NB4 (cell line): ENCODE data around the gene FBXO28.

ENCODE experiments used
- DNase-seq: peaks from one replicate; pipeline ENCODE4 v3.0.0; 2010; ENCODE audit warnings: low read depth
- H3K4me3 ChIP-seq: one replicate; pipeline ENCODE4 v1.5.1; 2011; ENCODE audit warnings: mild to moderate bottlenecking, low read depth, low read length, moderate library complexity
- MYC ChIP-seq: IDR thresholded peaks from 2 replicates; pipeline ENCODE4 v1.6.1; 2011; ENCODE audit warnings: low read depth, low read length
- POLR2A ChIP-seq: IDR thresholded peaks from 2 replicates; pipeline ENCODE4 v1.6.1; 2011; ENCODE audit warnings: mild to moderate bottlenecking; ENCODE audit not compliant: insufficient read length; ENCODE audit errors: extremely low read depth
- TF ChIP-seq, protein P1 (sequence below): IDR thresholded peaks from one replicate; pipeline ENCODE4 v1.5.1; 2012; ENCODE audit warnings: low read depth, low read length
- TF ChIP-seq, protein P2 (sequence below): IDR thresholded peaks from 2 replicates; pipeline ENCODE4 v1.6.1; 2011; ENCODE audit warnings: low read depth, low read length

Gene FBXO28

DNA sequence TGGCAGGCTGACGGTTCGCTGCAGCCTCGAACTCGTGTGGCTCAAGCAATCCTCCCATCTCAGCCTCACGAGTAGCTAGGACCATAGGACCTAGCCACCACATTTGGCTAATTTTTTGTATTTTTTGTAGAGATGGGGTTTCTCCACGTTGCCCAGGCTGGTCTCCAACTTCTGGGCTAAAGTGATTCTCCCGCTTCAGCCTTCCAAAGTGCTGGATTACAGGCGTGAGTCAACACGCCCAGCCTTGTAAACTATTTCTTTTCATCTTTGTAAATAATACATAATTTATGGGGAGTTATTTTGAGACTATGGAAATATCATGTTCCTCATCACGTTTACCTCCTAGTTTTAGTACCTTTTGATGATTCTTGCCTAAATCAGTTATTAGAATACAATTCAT lies 906 bp upstream of the FBXO28 start:
- no peak for DNase-seq
- TF ChIP-seq, protein P1, sequence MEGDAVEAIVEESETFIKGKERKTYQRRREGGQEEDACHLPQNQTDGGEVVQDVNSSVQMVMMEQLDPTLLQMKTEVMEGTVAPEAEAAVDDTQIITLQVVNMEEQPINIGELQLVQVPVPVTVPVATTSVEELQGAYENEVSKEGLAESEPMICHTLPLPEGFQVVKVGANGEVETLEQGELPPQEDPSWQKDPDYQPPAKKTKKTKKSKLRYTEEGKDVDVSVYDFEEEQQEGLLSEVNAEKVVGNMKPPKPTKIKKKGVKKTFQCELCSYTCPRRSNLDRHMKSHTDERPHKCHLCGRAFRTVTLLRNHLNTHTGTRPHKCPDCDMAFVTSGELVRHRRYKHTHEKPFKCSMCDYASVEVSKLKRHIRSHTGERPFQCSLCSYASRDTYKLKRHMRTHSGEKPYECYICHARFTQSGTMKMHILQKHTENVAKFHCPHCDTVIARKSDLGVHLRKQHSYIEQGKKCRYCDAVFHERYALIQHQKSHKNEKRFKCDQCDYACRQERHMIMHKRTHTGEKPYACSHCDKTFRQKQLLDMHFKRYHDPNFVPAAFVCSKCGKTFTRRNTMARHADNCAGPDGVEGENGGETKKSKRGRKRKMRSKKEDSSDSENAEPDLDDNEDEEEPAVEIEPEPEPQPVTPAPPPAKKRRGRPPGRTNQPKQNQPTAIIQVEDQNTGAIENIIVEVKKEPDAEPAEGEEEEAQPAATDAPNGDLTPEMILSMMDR, result no peak
- TF ChIP-seq POLR2A (no peak), MYC (no peak)
- TF ChIP-seq, protein P2, sequence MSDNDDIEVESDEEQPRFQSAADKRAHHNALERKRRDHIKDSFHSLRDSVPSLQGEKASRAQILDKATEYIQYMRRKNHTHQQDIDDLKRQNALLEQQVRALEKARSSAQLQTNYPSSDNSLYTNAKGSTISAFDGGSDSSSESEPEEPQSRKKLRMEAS, result no peak
- peak overlapping the region; percentile 78 for H3K4me3 ChIP-seq

DNA sequence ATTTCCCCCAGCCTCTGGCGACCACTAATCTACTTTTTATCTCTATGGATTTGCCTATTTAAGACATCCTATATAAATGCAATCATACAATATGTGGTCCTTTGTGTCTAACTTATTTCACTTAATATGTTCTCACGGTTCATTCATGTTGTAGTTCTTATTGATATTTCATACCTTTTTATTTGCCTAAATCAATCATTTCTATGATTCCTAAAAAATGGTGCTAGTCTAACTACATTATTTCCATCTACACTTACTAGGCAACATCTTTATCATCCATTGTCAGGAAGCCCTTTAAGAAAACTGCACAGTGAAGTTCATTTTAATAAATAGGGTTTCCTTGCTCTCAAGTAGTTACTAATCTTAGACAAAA lies 380 bp upstream of the FBXO28 start:
- H3K4me3 ChIP-seq, result peak overlapping the region; percentile 78
- no peak for DNase-seq
- TF ChIP-seq POLR2A, result no peak
- no peak for TF ChIP-seq MYC
- TF ChIP-seq, protein P2, result no peak
- TF ChIP-seq, protein P1, result no peak

DNA sequence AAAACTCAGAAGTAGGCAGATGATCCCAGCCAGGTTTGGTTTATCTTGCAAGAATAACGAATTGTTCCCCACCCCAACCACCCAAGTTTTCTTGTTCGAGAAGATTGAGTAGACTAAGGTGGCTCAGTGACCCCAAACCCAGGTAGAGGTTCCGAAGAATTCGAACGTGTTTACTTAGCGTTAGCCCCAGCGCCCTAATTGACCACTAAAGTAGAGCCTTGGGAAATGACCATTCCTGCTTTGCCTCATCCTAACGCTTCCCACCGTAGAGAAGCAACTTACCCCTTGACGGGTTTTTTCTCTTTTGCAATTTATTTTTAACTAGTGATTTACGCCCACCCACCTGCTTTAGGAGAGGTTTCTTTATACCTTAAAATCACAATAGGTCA lies 870 bp downstream of the FBXO28 start:
- no peak for DNase-seq
- TF ChIP-seq, protein P2, result no peak
- TF ChIP-seq, protein P1, result no peak
- no peak for TF ChIP-seq MYC
- TF ChIP-seq POLR2A, result no peak
- peak overlapping the region; percentile 78 for H3K4me3 ChIP-seq

DNA sequence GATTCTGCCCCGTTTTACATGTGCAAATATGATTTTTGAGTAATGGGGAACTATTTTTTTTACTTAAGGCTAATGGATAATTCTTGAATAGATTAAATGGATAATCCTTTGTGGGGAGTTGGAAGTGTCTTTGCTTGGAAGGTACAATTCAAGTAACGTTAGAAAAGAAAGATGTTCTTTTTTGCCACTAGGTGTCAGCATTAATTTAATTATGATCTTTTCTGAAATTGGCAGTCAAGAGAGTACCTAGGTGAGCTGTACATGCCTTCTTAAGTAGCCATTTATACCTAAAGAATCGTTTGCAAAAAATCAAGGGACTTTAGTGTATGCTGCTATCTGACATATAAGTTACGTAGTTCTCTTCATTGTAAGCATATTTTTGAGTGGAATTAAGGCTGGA lies 2.2 kb downstream of the FBXO28 start:
- DNase-seq, result peak; percentile 72
- peak overlapping the region; percentile 78 for H3K4me3 ChIP-seq
- no peak for TF ChIP-seq MYC
- TF ChIP-seq, protein P1, result peak; percentile 22

DNA sequence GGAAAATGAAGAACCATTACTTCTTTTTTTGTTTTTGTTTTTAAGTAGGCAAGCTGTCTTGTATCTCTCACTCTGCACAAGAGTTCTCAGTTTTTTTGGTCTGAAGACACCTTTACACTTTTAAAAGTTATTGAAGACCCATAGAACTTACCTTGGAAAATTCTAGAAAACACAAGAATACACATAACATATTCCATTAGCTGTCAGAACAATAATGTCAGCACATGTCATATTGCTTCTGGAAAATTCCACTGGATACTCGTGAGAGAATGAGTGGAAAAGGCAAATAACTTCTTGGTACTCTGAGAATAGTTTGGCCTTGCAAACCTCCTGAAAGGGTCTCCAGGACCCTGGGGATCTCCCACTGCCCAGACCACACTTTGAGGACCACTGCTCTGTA lies 4.8 kb downstream of the FBXO28 start:
- no peak overlapping the region for H3K4me3 ChIP-seq
- no peak for DNase-seq
- no peak for TF ChIP-seq MYC

DNA sequence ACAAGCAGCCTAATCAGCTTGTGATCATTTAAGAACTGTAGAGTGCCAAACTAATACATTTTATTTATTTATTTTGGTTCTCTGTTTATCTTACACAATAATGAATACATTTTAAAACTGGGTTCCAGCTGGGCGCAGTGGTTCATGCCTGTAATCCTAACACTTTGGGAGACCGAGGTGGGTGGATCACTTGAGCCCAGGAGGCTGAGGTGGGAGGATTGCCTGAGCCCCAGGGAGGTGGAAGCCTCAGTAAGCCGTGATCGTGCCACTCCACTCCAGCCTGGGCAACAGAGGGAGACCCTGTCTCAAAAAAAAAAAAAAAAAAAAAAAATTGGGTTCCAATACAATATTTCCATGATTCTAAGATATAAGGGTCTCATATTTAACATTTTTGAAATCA lies 9.2 kb downstream of the FBXO28 start:
- H3K4me3 ChIP-seq, result no peak overlapping the region
- TF ChIP-seq MYC, result no peak
- no peak for TF ChIP-seq POLR2A
- TF ChIP-seq, protein P2, result no peak
- TF ChIP-seq, protein P1, result no peak
- DNase-seq, result no peak

DNA sequence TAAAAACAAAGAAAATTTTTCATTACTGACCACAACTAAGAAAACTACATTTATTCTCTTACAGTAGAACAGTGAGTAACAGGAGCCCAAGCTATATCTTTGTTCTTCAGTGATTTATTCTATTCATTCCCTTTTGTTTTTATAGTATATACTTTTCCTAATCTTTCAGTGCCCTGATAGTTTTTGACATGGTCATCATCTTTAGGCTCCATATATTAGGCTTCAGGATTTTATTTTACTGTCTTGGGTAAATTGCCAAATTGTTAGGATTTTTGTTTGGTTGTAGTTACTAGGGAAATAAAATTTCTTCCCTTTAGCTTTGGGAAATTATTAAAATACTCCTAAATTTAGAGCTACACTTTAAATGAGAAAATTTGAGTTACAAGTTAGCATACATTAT lies 10.3 kb downstream of the FBXO28 start:
- H3K4me3 ChIP-seq, result no peak overlapping the region
- TF ChIP-seq, protein P2, result no peak
- no peak for TF ChIP-seq POLR2A
- TF ChIP-seq MYC, result no peak
- TF ChIP-seq, protein P1, result no peak
- no peak for DNase-seq
